ENCODE data around the gene OSCP1. TPM values are rescaled to one million over a fixed set of nuclear protein-coding genes. Genes with fewer than 3 reads are reported as not detected.

OSCP1 gene
- total RNA-seq, 2 experiments from 2014 or later, result 1.2 to 1.5 TPM

DNA sequence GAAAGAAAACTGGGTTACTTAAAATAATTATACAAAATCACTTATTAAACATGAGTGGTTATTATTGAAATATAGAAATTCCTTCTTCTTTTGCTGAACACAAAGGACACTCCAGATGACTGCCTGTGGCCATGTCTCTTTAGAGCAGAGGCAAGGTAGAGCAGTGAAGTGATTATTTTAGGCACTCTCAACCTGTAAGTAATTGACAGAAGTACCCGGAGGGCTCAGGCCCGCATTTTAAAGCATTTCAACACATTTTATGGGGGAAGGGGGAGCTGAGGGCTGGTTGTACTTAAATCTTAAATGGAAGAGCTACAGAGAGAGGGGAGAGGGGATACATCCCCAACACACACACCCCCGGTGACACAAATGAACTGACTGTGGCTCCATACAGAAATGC is 10.2 kb downstream of the OSCP1 start:
- DNase-seq (no peak), ATAC-seq (no peak)
- Mint-ChIP-seq H3K4me1 (ENCODE audit: low read depth) (no peaks in the 10 kb centered on the region), H3K9me3 (no peaks in the 10 kb centered on the region), H3K36me3 (ENCODE audit: low read depth) (no peaks in the 10 kb centered on the region), H3K4me3 (no peak overlapping the region), H3K27me3 (no peaks in the 10 kb centered on the region), H3K27ac (no peak overlapping the region)
- intact Hi-C loops (cut with micrococcal nuclease), result no loop called here
- POLR2A ChIA-PET, result no interaction called here
- TF ChIP-seq CTCF (IDR thresholded peaks at IDR 0.05), result no peak
- CTCF ChIA-PET, result no interaction called here

DNA sequence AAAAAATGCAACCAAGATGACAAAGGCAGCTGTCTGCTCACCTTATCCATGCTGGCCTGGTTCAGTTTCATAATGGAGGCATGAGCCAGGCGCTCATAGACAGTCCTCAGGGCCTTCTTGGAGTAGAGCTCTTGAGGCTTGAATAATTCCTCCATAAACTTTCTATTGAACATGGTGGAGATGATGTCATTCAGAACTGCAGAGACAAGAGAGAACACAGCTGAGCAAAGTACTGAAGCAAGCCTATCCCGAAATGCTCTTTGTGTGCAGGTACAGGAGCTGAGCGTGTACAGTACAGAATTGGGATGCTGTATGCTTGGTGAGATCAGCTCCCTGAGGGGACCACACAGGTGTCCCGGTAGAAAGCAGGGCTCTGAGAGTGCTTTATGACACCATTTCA is 11.5 kb downstream of the OSCP1 start:
- ATAC-seq (no peak), DNase-seq (no peak)
- ChIA-PET POLR2A (no interaction called here), CTCF (interaction anchor here (0.8 to 1.1 kb wide), 2 partner anchors 12 to 94 kb away, joined by 3 read pairs; partner anchors contain the start of gene OSCP1)
- intact Hi-C loops (cut with micrococcal nuclease), result no loop called here
- Mint-ChIP-seq H3K4me1 (ENCODE audit: low read depth) (no peaks in the 10 kb centered on the region), H3K27ac (no peak overlapping the region), H3K4me3 (no peak overlapping the region), H3K9me3 (no peaks in the 10 kb centered on the region), H3K27me3 (no peaks in the 10 kb centered on the region), H3K36me3 (ENCODE audit: low read depth) (no peaks in the 10 kb centered on the region)
- no peak for TF ChIP-seq CTCF (IDR thresholded peaks at IDR 0.05)

- no peaks in the 10 kb centered on the region for H3K36me3 Mint-ChIP-seq (ENCODE audit: low read depth)
- DNase-seq (no peak), ATAC-seq (no peak)
- ChIA-PET POLR2A (no interaction called here), CTCF (no interaction called here)
- H3K27ac Mint-ChIP-seq, result no peak overlapping the region
- H3K4me1 Mint-ChIP-seq (ENCODE audit: low read depth), result no peaks in the 10 kb centered on the region
- H3K9me3 Mint-ChIP-seq, result no peaks in the 10 kb centered on the region
- no peaks in the 10 kb centered on the region for H3K27me3 Mint-ChIP-seq
- no peak for TF ChIP-seq CTCF (IDR thresholded peaks at IDR 0.05)
- intact Hi-C loops (cut with micrococcal nuclease), result no loop called here
- no peak overlapping the region for H3K4me3 Mint-ChIP-seq
Measured at GRCh38 chr1:36436821-36437220, 13.4 kb downstream of the OSCP1 start.

- POLR2A ChIA-PET, result no interaction called here
- no peak for ATAC-seq
- intact Hi-C loops (cut with micrococcal nuclease), result no loop called here
Measured at GRCh38 chr1:36433102-36433501, 17.1 kb downstream of the OSCP1 start.

DNA sequence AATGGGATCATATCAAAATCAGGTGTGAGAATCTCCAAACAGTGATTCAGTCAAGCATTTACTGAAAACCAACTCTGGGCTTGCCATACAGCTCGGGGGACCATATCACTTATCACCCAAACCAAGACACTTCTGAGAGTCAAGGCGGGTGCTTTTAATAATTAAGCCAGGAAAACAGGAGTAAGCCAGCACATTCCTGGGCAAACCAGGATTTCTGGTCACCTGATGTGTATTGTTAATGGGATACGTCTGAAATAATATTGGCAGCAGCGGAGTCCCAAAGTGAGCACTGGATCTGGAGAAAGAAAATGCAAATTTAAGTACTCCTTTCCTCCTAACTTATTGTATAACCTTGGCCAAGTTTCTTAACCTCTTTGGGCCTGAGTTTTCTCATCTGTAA is 17.6 kb downstream of the OSCP1 start:
- Mint-ChIP-seq H3K4me3 (no peak overlapping the region), H3K9me3 (no peaks in the 10 kb centered on the region), H3K27ac (no peak overlapping the region), H3K36me3 (ENCODE audit: low read depth) (no peaks in the 10 kb centered on the region), H3K27me3 (no peaks in the 10 kb centered on the region), H3K4me1 (ENCODE audit: low read depth) (no peaks in the 10 kb centered on the region)
- ChIA-PET CTCF (no interaction called here), POLR2A (no interaction called here)
- no peak for TF ChIP-seq CTCF (IDR thresholded peaks at IDR 0.05)
- intact Hi-C loops (cut with micrococcal nuclease), result no loop called here
- ATAC-seq (no peak), DNase-seq (no peak)

More at GRCh38 chr1:36433102-36433501, 17.1 kb downstream of the OSCP1 start:
- Mint-ChIP-seq H3K4me3 (no peak overlapping the region), H3K36me3 (ENCODE audit: low read depth) (no peaks in the 10 kb centered on the region), H3K27ac (no peak overlapping the region), H3K4me1 (ENCODE audit: low read depth) (no peaks in the 10 kb centered on the region), H3K27me3 (no peaks in the 10 kb centered on the region), H3K9me3 (no peaks in the 10 kb centered on the region)
- DNase-seq, result no peak
- CTCF ChIA-PET, result no interaction called here
- TF ChIP-seq CTCF (IDR thresholded peaks at IDR 0.05), result no peak

Data from activated CD8-positive, alpha-beta T cell treated with anti-CD3 and anti-CD28 coated beads for 36 hours (primary cell).